K562 (cell line): ENCODE data around the gene CBFA2T3. TPM values are rescaled to one million over a fixed set of nuclear protein-coding genes. Genes with fewer than 3 reads are reported as not detected.

Experiments
- ATF1 ChIP-seq, 2 experiments: fragments of 450-650 bp in 1 of 2; IDR thresholded peaks; 2 replicates each; pipeline ENCODE4 v1.6.1; 2016; ENCODE audit warnings: missing compliant biosample characterization in 1 of 2, missing genetic modification characterization in 1 of 2
- CEBPG ChIP-seq, 3 experiments: fragments of 200-800 bp in 1 of 3; sonication (Bioruptor generic) in 1 of 3; sonication (generic) in 1 of 3; formaldehyde crosslinking in 1 of 3; IDR thresholded peaks in 2 of 3; conservative IDR thresholded peaks in 1 of 3; 2 replicates each; pipeline versions ENCODE4 v1.6.1 to v1.8.0; 2016 to 2022; ENCODE audit warnings: missing compliant biosample characterization in 2 of 3, missing genetic modification characterization in 2 of 3, mild to moderate bottlenecking in 1 of 3, missing genetic modification reagents in 1 of 3
- CSDE1 ChIP-seq, 2 experiments: fragments of 450-650 bp; IDR thresholded peaks; 2 replicates each; pipeline ENCODE4 v1.6.1; 2016; ENCODE audit warnings: mild to moderate bottlenecking in 1 of 2
- ELF4 ChIP-seq: fragments of 450-650 bp; formaldehyde crosslinking; IDR thresholded peaks from 2 replicates; pipeline ENCODE4 v1.4.0; 2022; ENCODE audit warnings: missing genetic modification characterization
- ESRRB ChIP-seq: fragments of 250-450 bp; sonication (Bioruptor Pico); IDR thresholded peaks from 2 replicates; pipeline ENCODE4 v1.5.0; 2020; ENCODE audit warnings: mild to moderate bottlenecking, moderate library complexity, borderline replicate concordance
- GABPA ChIP-seq: fragments of 200-800 bp; sonication (Bioruptor generic); conservative IDR thresholded peaks from 2 replicates; pipeline ENCODE4 v1.6.1; 2016; ENCODE audit warnings: low read depth, missing genetic modification characterization, missing compliant biosample characterization
- LCOR ChIP-seq: sonication (generic); formaldehyde crosslinking; IDR thresholded peaks from 2 replicates; pipeline ENCODE4 v1.8.0; 2022; ENCODE audit warnings: mild to moderate bottlenecking, missing genetic modification reagents
- MEF2D ChIP-seq: conservative IDR thresholded peaks from 2 replicates; pipeline ENCODE4 v1.6.1; 2016; ENCODE audit warnings: low read depth, missing genetic modification characterization, missing compliant biosample characterization
- STAT5A ChIP-seq: IDR thresholded peaks from 2 replicates; pipeline ENCODE4 v1.6.1; 2012; ENCODE audit warnings: low read length, inconsistent platforms, borderline replicate concordance
- TAL1 ChIP-seq: fragments of 450-650 bp; IDR thresholded peaks from 2 replicates; pipeline ENCODE4 v1.6.1; 2016; ENCODE audit warnings: mild to moderate bottlenecking
- TARDBP ChIP-seq: fragments of 450-650 bp; IDR thresholded peaks from 2 replicates; pipeline ENCODE4 v1.6.1; 2016
- TOE1 ChIP-seq, 2 experiments: fragments of 450-650 bp in 1 of 2; sonication (generic) in 1 of 2; formaldehyde crosslinking in 1 of 2; IDR thresholded peaks; 2 replicates each; pipeline versions ENCODE4 v1.7.1 to v1.8.0; 2016 to 2022; ENCODE audit warnings: borderline replicate concordance in 2 of 2, mild to moderate bottlenecking in 2 of 2, antibody characterized with exemption in 1 of 2, inconsistent platforms in 1 of 2, low read depth in 1 of 2, missing genetic modification reagents in 1 of 2, moderate library complexity in 1 of 2
- XRCC5 ChIP-seq: fragments of 200-400 bp; formaldehyde crosslinking; IDR thresholded peaks from 2 replicates; pipeline ENCODE4 v1.6.1; 2017; ENCODE audit warnings: low read depth, mild to moderate bottlenecking, low read length
- ZBTB7A ChIP-seq: IDR thresholded peaks from 2 replicates; pipeline ENCODE4 v1.6.1; 2011; ENCODE audit warnings: low read depth, mild to moderate bottlenecking, low read length, moderate library complexity, borderline replicate concordance; ENCODE audit not compliant: control insufficient read depth
- ZNF644 ChIP-seq: fragments of 200-800 bp; sonication (Bioruptor generic); IDR thresholded peaks from 2 replicates; pipeline ENCODE4 v1.6.1; 2016; ENCODE audit warnings: low read depth, missing genetic modification characterization, missing compliant biosample characterization
- polyA plus RNA-seq, 8 experiments: library from polyadenylated mRNA; depleted of rRNA in 4 of 8; stranded (reverse) in 5 of 8; unstranded in 3 of 8; fragments of >200 nt; fragmentation: Nextera tagmentation in 2 of 8; fragmentation: Illumina TruSeq in 1 of 8; extraction: Ambion mirVana in 2 of 8; extraction: Trizol in 1 of 8; gene quantifications; 2 replicates each; pipeline versions ENCODE4 v1.2.1 to v1.2.3, GENCODE V29; 2011 to 2014; ENCODE audit warnings: inconsistent platforms in 1 of 8, missing spikeins in 1 of 8
- total RNA-seq, 7 experiments: library from RNA; depleted of rRNA in 6 of 7; stranded (reverse); fragments of >200 nt in 6 of 7; fragmentation: Illumina TruSeq in 2 of 7; extraction: Trizol in 2 of 7; gene quantifications; 2 replicates each; pipeline versions ENCODE4 v1.2.1 to v1.2.3, GENCODE V29; 2011 to 2021; ENCODE audit warnings: low replicate concordance in 1 of 7
- TF ChIP-seq, protein P1 (sequence below): sonication (generic); formaldehyde crosslinking; IDR thresholded peaks from 2 replicates; pipeline ENCODE4 v1.8.0; 2023; ENCODE audit warnings: mild to moderate bottlenecking, missing genetic modification reagents
- TF ChIP-seq, protein P2 (sequence below): fragments of 450-650 bp; formaldehyde crosslinking; IDR thresholded peaks from 2 replicates; pipeline ENCODE4 v1.4.0; 2020; ENCODE audit warnings: mild to moderate bottlenecking, moderate library complexity
- TF ChIP-seq, protein P3 (sequence below): IDR thresholded peaks from 2 replicates; pipeline ENCODE4 v1.6.1; 2011; ENCODE audit not compliant: insufficient read length; ENCODE audit errors: extremely low read depth
- TF ChIP-seq, protein P4 (sequence below): fragments of 250-450 bp; sonication (Bioruptor Pico); IDR thresholded peaks from 2 replicates; pipeline ENCODE4 v1.8.0; 2021; ENCODE audit warnings: mild to moderate bottlenecking, moderate library complexity

The CBFA2T3 gene
- total and polyA plus RNA-seq, 9 of the 15 experiments (the other 6 are each of a cell fraction or from before 2014, with no cell fraction given): 2.3 to 145 (median 6.7) TPM

DNA sequence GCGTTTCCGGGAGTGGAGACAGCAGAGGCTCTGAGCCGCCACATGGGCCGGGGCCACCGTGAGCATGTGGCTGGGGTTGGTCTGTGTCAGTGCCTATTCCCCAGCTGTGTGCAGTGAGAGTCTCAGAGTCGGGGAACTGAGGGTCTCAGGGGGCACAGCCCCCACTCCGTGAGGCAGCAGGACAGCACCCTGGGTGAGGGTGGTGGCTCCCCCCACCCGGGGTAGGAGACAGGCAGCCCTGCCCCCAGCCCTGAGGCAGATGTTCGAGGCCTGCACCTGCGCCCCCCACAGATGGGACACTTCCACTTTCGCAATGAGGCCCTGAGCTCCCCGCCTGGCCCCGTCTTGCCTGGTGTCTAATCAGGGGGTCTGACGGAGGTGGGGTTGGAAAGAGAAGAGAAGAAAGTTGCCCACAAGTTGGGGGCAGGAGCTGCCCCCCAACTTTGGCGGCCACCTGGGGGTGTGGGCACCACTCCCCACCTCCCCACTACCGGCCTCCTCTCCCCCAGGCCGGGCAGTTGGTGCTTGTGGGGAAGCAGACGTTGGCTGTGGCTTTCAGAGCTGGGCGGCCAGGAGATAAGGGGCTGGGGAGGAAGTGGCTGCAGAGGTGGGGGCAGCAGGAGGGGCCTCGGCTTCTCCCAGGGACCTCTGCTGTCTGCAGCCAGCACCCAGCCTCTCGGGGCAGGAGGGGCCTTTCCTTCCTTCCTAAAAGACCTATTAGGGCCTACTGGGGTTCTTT lies 1.8 kb upstream of the CBFA2T3 start (continued):
- TF ChIP-seq, protein P1, sequence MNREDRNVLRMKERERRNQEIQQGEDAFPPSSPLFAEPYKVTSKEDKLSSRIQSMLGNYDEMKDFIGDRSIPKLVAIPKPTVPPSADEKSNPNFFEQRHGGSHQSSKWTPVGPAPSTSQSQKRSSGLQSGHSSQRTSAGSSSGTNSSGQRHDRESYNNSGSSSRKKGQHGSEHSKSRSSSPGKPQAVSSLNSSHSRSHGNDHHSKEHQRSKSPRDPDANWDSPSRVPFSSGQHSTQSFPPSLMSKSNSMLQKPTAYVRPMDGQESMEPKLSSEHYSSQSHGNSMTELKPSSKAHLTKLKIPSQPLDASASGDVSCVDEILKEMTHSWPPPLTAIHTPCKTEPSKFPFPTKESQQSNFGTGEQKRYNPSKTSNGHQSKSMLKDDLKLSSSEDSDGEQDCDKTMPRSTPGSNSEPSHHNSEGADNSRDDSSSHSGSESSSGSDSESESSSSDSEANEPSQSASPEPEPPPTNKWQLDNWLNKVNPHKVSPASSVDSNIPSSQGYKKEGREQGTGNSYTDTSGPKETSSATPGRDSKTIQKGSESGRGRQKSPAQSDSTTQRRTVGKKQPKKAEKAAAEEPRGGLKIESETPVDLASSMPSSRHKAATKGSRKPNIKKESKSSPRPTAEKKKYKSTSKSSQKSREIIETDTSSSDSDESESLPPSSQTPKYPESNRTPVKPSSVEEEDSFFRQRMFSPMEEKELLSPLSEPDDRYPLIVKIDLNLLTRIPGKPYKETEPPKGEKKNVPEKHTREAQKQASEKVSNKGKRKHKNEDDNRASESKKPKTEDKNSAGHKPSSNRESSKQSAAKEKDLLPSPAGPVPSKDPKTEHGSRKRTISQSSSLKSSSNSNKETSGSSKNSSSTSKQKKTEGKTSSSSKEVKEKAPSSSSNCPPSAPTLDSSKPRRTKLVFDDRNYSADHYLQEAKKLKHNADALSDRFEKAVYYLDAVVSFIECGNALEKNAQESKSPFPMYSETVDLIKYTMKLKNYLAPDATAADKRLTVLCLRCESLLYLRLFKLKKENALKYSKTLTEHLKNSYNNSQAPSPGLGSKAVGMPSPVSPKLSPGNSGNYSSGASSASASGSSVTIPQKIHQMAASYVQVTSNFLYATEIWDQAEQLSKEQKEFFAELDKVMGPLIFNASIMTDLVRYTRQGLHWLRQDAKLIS (CRISPR knock-in tag): peak; percentile 77
- TF ChIP-seq ZBTB7A (peak; percentile 95), TAL1 (peak; percentile 75), STAT5A (peak; percentile 53; the same call in 1 of the 2 replicates), ELF4 (CRISPR knock-in tag) (0 out of 2 replicates have a peak, but pooled peaks have one; percentile 51), ATF1 (CRISPR knock-in tag; IDR thresholded peaks at IDR 0.05) (no peak), ATF1 (tag; IDR thresholded peaks at IDR 0.05) (peak; percentile 75), XRCC5 (peak; percentile 68; the same call in 1 of the 2 replicates), CEBPG (CRISPR knock-in tag; IDR thresholded peaks at IDR 0.05) (peak; percentile 81), CEBPG (tag; conservative IDR thresholded peaks at IDR 0.05 in 1 of 2, IDR thresholded peaks at IDR 0.05 in 1 of 2) (peak in 1 of 2 experiments; percentile 69; a peak in 3 of 4 replicates), LCOR (CRISPR knock-in tag) (peak; percentile 72), ZNF644 (peak; percentile 89), TARDBP (no peak), GABPA (tag) (peak; percentile 75), MEF2D (tag) (peak; percentile 69), ESRRB (CRISPR knock-in tag) (no peak), CSDE1 (IDR thresholded peaks at IDR 0.05) (peak in 1 of 2 experiments; percentile 14; a peak in 1 of 4 replicates), TOE1 (IDR thresholded peaks at IDR 0.05; ENCODE audit: borderline replicate concordance) (peak; percentile 73), TOE1 (CRISPR knock-in tag; IDR thresholded peaks at IDR 0.05; ENCODE audit: borderline replicate concordance, low read depth) (no peak)
- TF ChIP-seq, protein P2, sequence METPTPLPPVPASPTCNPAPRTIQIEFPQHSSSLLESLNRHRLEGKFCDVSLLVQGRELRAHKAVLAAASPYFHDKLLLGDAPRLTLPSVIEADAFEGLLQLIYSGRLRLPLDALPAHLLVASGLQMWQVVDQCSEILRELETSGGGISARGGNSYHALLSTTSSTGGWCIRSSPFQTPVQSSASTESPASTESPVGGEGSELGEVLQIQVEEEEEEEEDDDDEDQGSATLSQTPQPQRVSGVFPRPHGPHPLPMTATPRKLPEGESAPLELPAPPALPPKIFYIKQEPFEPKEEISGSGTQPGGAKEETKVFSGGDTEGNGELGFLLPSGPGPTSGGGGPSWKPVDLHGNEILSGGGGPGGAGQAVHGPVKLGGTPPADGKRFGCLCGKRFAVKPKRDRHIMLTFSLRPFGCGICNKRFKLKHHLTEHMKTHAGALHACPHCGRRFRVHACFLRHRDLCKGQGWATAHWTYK (CRISPR knock-in tag): peak; percentile 96
- TF ChIP-seq, protein P3, sequence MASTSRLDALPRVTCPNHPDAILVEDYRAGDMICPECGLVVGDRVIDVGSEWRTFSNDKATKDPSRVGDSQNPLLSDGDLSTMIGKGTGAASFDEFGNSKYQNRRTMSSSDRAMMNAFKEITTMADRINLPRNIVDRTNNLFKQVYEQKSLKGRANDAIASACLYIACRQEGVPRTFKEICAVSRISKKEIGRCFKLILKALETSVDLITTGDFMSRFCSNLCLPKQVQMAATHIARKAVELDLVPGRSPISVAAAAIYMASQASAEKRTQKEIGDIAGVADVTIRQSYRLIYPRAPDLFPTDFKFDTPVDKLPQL: no peak
- TF ChIP-seq, protein P4, sequence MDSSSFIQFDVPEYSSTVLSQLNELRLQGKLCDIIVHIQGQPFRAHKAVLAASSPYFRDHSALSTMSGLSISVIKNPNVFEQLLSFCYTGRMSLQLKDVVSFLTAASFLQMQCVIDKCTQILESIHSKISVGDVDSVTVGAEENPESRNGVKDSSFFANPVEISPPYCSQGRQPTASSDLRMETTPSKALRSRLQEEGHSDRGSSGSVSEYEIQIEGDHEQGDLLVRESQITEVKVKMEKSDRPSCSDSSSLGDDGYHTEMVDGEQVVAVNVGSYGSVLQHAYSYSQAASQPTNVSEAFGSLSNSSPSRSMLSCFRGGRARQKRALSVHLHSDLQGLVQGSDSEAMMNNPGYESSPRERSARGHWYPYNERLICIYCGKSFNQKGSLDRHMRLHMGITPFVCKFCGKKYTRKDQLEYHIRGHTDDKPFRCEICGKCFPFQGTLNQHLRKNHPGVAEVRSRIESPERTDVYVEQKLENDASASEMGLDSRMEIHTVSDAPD (CRISPR knock-in tag): no peak; the same call in none of the 2 replicates
